Osteocyte (in vitro differentiated cells): ENCODE data around the gene COL27A1. TPM values are rescaled to one million over a fixed set of nuclear protein-coding genes. Genes with fewer than 3 reads are reported as not detected.

Source experiments
- DNase-seq: peaks from one replicate; pipeline ENCODE4 v3.0.0; 2021; ENCODE audit warnings: mixed read lengths; ENCODE audit not compliant: unreplicated experiment; ENCODE audit errors: extremely low spot score
- H3K27ac Mint-ChIP-seq: one replicate; pipeline ENCODE4 v1.8.0; 2021; ENCODE audit warnings: mild to moderate bottlenecking, mixed read lengths; ENCODE audit not compliant: unreplicated experiment
- H3K27me3 Mint-ChIP-seq: one replicate; pipeline ENCODE4 v1.8.0; 2021; ENCODE audit warnings: mixed read lengths; ENCODE audit not compliant: unreplicated experiment
- H3K36me3 Mint-ChIP-seq: one replicate; pipeline ENCODE4 v1.8.0; 2021; ENCODE audit warnings: mixed read lengths; ENCODE audit not compliant: unreplicated experiment
- H3K4me1 Mint-ChIP-seq: one replicate; pipeline ENCODE4 v1.8.0; 2021; ENCODE audit warnings: mixed read lengths; ENCODE audit not compliant: unreplicated experiment
- H3K4me3 Mint-ChIP-seq: one replicate; pipeline ENCODE4 v1.8.0; 2021; ENCODE audit warnings: mild to moderate bottlenecking, moderate library complexity, mixed read lengths; ENCODE audit not compliant: unreplicated experiment
- H3K9me3 Mint-ChIP-seq: one replicate; pipeline ENCODE4 v1.8.0; 2021; ENCODE audit warnings: mixed read lengths; ENCODE audit not compliant: unreplicated experiment
- total RNA-seq: library from RNA; stranded (reverse); gene quantifications from 2 replicates; pipeline ENCODE4 v1.2.1, GENCODE V29; 2021
- TF ChIP-seq, protein P1 (sequence below): fragments of 200-600 bp; sonication (generic); IDR thresholded peaks from 2 replicates; pipeline ENCODE4 v1.5.0; 2021; ENCODE audit warnings: antibody characterized with exemption, mild to moderate bottlenecking, moderate library complexity

Gene COL27A1
- total RNA-seq, 1 donor from 2014 or later = 44.4 TPM

- TF ChIP-seq, protein P1, sequence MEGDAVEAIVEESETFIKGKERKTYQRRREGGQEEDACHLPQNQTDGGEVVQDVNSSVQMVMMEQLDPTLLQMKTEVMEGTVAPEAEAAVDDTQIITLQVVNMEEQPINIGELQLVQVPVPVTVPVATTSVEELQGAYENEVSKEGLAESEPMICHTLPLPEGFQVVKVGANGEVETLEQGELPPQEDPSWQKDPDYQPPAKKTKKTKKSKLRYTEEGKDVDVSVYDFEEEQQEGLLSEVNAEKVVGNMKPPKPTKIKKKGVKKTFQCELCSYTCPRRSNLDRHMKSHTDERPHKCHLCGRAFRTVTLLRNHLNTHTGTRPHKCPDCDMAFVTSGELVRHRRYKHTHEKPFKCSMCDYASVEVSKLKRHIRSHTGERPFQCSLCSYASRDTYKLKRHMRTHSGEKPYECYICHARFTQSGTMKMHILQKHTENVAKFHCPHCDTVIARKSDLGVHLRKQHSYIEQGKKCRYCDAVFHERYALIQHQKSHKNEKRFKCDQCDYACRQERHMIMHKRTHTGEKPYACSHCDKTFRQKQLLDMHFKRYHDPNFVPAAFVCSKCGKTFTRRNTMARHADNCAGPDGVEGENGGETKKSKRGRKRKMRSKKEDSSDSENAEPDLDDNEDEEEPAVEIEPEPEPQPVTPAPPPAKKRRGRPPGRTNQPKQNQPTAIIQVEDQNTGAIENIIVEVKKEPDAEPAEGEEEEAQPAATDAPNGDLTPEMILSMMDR = no peak
- no peak overlapping the region for H3K4me3 Mint-ChIP-seq
- H3K27ac Mint-ChIP-seq = peak overlapping the region; percentile 58
- no peaks in the 10 kb centered on the region for H3K27me3 Mint-ChIP-seq
- H3K4me1 Mint-ChIP-seq = peaks cover 86% of the 10 kb centered on the region
- H3K9me3 Mint-ChIP-seq = no peaks in the 10 kb centered on the region
- peaks cover 3% of the 10 kb centered on the region for H3K36me3 Mint-ChIP-seq
- DNase-seq = no peak
Measured at GRCh38 chr9:114177423-114178064, 22.2 kb downstream of the COL27A1 start.

- DNase-seq = no peak
- peak overlapping the region; percentile 58 for H3K27ac Mint-ChIP-seq
- H3K9me3 Mint-ChIP-seq = no peaks in the 10 kb centered on the region
- peaks cover 6% of the 10 kb centered on the region for H3K36me3 Mint-ChIP-seq
- TF ChIP-seq, protein P1 = no peak
- H3K4me3 Mint-ChIP-seq = no peak overlapping the region
- H3K27me3 Mint-ChIP-seq = no peaks in the 10 kb centered on the region
- peaks cover 81% of the 10 kb centered on the region for H3K4me1 Mint-ChIP-seq
Measured at GRCh38 chr9:114178076-114178475, 22.7 kb downstream of the COL27A1 start.

- Mint-ChIP-seq H3K4me3 (no peak overlapping the region), H3K9me3 (no peaks in the 10 kb centered on the region), H3K36me3 (peaks cover 14% of the 10 kb centered on the region), H3K4me1 (peaks cover 73% of the 10 kb centered on the region), H3K27me3 (no peaks in the 10 kb centered on the region), H3K27ac (peak overlapping the region; percentile 38)
- TF ChIP-seq, protein P1 = no peak
- DNase-seq = no peak
Measured at GRCh38 chr9:114178756-114179450, 23.6 kb downstream of the COL27A1 start.

DNA sequence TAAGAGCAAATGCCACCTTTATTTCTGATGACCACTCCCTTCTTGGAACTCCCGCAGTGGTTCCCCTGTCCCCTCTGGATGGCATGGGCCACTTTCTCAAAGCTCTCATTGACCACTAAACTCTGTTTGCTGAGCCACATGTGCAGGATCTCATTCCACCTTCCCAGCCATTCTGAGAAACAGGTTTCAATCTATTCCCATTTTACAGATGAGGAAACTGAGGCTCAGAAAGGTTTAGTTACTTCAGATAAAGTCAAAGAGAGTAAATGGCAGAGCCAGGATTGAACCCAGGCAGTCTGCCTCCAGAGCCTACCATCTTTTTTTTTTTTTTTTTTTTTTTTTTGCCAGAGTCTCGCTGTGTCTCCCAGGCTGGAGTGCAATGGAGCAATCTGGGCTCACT lies 24.2 kb downstream of the COL27A1 start:
- H3K27ac Mint-ChIP-seq = peak overlapping the region; percentile 38
- peaks cover 15% of the 10 kb centered on the region for H3K36me3 Mint-ChIP-seq
- no peak for DNase-seq
- no peak overlapping the region for H3K4me3 Mint-ChIP-seq
- peaks cover 67% of the 10 kb centered on the region for H3K4me1 Mint-ChIP-seq
- no peaks in the 10 kb centered on the region for H3K27me3 Mint-ChIP-seq
- TF ChIP-seq, protein P1 = no peak
- H3K9me3 Mint-ChIP-seq = no peaks in the 10 kb centered on the region
